ENCODE results near the gene BBS9.
"Not testable (repeated sequence)": the region's sequence is repeated elsewhere in the genome, so short reads cannot be mapped to it uniquely, and the experiment has no call there.

DNA sequence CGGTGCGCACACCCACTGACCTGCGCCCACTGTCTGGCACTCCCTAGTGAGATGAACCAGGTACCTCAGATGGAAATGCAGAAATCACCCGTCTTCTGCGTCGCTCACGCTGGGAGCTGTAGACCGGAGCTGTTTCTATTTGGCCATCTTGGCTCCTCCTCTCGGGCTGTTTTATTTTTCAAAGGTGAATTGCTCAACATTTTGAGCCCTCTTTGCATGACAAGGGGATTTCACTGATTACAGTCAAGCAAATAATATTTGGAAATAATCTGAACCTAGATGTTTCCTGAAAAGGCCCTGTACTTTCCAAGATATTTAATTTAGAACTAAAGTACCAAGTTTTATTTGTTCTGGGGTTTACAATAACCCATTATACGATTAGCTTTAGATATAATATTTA is 398.2 kb downstream of the BBS9 start:
- TF ChIP-seq, protein P1, sequence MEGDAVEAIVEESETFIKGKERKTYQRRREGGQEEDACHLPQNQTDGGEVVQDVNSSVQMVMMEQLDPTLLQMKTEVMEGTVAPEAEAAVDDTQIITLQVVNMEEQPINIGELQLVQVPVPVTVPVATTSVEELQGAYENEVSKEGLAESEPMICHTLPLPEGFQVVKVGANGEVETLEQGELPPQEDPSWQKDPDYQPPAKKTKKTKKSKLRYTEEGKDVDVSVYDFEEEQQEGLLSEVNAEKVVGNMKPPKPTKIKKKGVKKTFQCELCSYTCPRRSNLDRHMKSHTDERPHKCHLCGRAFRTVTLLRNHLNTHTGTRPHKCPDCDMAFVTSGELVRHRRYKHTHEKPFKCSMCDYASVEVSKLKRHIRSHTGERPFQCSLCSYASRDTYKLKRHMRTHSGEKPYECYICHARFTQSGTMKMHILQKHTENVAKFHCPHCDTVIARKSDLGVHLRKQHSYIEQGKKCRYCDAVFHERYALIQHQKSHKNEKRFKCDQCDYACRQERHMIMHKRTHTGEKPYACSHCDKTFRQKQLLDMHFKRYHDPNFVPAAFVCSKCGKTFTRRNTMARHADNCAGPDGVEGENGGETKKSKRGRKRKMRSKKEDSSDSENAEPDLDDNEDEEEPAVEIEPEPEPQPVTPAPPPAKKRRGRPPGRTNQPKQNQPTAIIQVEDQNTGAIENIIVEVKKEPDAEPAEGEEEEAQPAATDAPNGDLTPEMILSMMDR (IDR thresholded peaks at IDR 0.05), result not testable (repeated sequence)
- not testable (repeated sequence) for TF ChIP-seq POLR2A (IDR thresholded peaks at IDR 0.05)
